Loucy (cell line): ENCODE results near the gene SCD5.

Experiments
- H2AFZ ChIP-seq: fragments of 200-600 bp; sonication (generic); 2 replicates; pipeline ENCODE4 v1.6.0; 2016; ENCODE audit warnings: antibody characterized with exemption, mild to moderate bottlenecking, low read length, moderate library complexity
- H3F3A ChIP-seq: fragments of 200-600 bp; 2 replicates; pipeline ENCODE4 v1.6.0; 2016; ENCODE audit warnings: antibody characterized with exemption, low read depth, mild to moderate bottlenecking
- H3K27me3 ChIP-seq: fragments of 200-600 bp; sonication (generic); 2 replicates; pipeline ENCODE4 v1.6.1; 2014; ENCODE audit warnings: low read length, mild to moderate bottlenecking; ENCODE audit not compliant: insufficient read depth, poor library complexity, severe bottlenecking
- H3K36me3 ChIP-seq: fragments of 200-600 bp; sonication (generic); 2 replicates; pipeline ENCODE4 v1.6.1; 2016; ENCODE audit warnings: low read length; ENCODE audit not compliant: insufficient read depth
- H3K4me1 ChIP-seq: fragments of 200-600 bp; sonication (generic); 2 replicates; pipeline ENCODE4 v1.5.1; 2014; ENCODE audit warnings: low read length, mild to moderate bottlenecking; ENCODE audit not compliant: insufficient read depth, poor library complexity, severe bottlenecking
- H3K4me2 ChIP-seq: fragments of 200-600 bp; sonication (generic); 2 replicates; pipeline ENCODE4 v1.6.0; 2014; ENCODE audit warnings: antibody characterized with exemption, low read length, low read depth, mild to moderate bottlenecking; ENCODE audit not compliant: poor library complexity, severe bottlenecking
- H3K4me3 ChIP-seq: fragments of 200-600 bp; sonication (generic); 2 replicates; pipeline ENCODE4 v1.5.1; 2014; ENCODE audit warnings: low read length, mild to moderate bottlenecking, mixed read lengths; ENCODE audit not compliant: poor library complexity, severe bottlenecking
- H3K79me2 ChIP-seq: fragments of 200-600 bp; sonication (generic); 2 replicates; pipeline ENCODE4 v1.6.1; 2014; ENCODE audit warnings: low read length; ENCODE audit not compliant: insufficient read depth
- H3K9ac ChIP-seq: fragments of 200-600 bp; sonication (generic); 2 replicates; pipeline ENCODE4 v1.6.0; 2014; ENCODE audit warnings: mild to moderate bottlenecking, low read depth, low read length, moderate library complexity; ENCODE audit not compliant: poor library complexity, severe bottlenecking
- H3K9me2 ChIP-seq: fragments of 200-600 bp; sonication (generic); replicated peaks from 2 replicates; pipeline ENCODE4 v1.6.1; 2016; ENCODE audit warnings: low read depth, low read length, mixed read lengths
- H3K9me3 ChIP-seq: fragments of 200-600 bp; sonication (generic); 2 replicates; pipeline ENCODE4 v1.6.1; 2014; ENCODE audit warnings: mild to moderate bottlenecking, antibody characterized with exemption, low read length, low read depth; ENCODE audit not compliant: insufficient read depth
- H4K20me1 ChIP-seq: fragments of 200-600 bp; sonication (generic); 2 replicates; pipeline ENCODE4 v1.6.0; 2014; ENCODE audit warnings: antibody characterized with exemption, low read length, mild to moderate bottlenecking; ENCODE audit not compliant: insufficient read depth, poor library complexity, severe bottlenecking
- EZH2phosphoT487 ChIP-seq: fragments of 200-600 bp; IDR thresholded peaks from 2 replicates; pipeline ENCODE4 v1.6.1; 2018; ENCODE audit warnings: antibody characterized with exemption, mild to moderate bottlenecking, moderate library complexity, borderline replicate concordance
- TF ChIP-seq, protein P1 (sequence below): fragments of 200-600 bp; sonication (generic); conservative IDR thresholded peaks from 2 replicates; pipeline ENCODE4 v1.5.1; 2014; ENCODE audit warnings: mild to moderate bottlenecking, antibody characterized with exemption, low read length

The SCD5 gene

DNA sequence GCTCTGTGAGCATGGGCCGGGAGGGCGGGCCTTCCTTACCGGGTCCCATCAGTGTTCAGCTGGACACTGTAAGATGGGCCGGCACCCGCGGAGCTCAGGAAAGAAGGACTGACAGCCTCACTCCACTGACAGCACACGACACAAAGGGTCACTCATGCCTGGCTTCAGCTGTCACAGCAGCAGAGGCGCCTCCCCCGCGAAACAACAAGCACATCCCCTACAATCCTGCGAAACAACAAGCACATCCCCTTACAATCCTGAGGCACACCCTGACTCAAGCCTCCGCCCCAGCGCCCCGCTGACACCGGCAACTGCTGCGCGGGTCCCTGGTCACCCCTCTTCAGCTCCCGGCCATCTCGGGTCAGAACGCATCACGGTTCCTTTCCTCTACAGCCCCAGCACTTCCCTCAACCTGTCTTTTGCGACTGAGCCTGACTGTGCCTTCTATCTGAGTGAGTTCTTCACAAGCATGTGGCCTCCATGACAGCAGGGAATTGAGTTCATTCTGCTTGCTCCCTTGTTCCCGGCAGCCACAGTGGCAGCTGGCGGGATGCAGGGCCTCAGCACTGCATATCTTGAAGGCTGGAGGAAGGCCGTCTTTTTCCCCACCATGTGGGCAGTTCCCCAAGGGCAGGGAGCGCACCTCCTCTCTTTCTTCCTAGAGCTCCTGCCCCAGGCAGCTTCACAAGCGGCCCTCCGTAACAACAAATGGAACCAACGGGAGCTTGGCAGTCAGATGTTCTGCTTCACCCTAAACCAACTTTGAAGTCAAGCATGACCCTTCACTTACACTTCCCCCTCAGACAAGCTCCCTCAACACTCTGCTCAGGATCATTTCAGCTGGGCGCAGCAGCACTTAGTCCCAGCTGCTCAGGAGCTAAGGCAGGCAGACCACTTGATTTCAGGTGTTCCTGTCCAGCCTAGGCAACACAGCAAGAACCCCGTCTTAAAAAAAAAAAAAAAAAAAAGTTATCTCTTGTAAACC is 39.6 kb downstream of the SCD5 start:
- H3K4me3 ChIP-seq: no peak overlapping the region
- H2AFZ ChIP-seq: no peak overlapping the region
- no peaks in the 10 kb centered on the region for H3K9me3 ChIP-seq
- H3K9ac ChIP-seq: no peak overlapping the region
- no peak overlapping the region for H3K4me2 ChIP-seq
- TF ChIP-seq, protein P1, sequence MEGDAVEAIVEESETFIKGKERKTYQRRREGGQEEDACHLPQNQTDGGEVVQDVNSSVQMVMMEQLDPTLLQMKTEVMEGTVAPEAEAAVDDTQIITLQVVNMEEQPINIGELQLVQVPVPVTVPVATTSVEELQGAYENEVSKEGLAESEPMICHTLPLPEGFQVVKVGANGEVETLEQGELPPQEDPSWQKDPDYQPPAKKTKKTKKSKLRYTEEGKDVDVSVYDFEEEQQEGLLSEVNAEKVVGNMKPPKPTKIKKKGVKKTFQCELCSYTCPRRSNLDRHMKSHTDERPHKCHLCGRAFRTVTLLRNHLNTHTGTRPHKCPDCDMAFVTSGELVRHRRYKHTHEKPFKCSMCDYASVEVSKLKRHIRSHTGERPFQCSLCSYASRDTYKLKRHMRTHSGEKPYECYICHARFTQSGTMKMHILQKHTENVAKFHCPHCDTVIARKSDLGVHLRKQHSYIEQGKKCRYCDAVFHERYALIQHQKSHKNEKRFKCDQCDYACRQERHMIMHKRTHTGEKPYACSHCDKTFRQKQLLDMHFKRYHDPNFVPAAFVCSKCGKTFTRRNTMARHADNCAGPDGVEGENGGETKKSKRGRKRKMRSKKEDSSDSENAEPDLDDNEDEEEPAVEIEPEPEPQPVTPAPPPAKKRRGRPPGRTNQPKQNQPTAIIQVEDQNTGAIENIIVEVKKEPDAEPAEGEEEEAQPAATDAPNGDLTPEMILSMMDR: no peak
- no peak for TF ChIP-seq EZH2phosphoT487
- peaks cover 9% of the 10 kb centered on the region for H3K4me1 ChIP-seq
- H3K27me3 ChIP-seq: no peaks in the 10 kb centered on the region
- H3F3A ChIP-seq: no peaks in the 10 kb centered on the region
- peaks cover 12% of the 10 kb centered on the region; the same call in 1 of the 2 replicates for H3K79me2 ChIP-seq
- H3K36me3 ChIP-seq: no peaks in the 10 kb centered on the region
- no peaks in the 10 kb centered on the region for H3K9me2 ChIP-seq
- no peaks in the 10 kb centered on the region for H4K20me1 ChIP-seq

DNA sequence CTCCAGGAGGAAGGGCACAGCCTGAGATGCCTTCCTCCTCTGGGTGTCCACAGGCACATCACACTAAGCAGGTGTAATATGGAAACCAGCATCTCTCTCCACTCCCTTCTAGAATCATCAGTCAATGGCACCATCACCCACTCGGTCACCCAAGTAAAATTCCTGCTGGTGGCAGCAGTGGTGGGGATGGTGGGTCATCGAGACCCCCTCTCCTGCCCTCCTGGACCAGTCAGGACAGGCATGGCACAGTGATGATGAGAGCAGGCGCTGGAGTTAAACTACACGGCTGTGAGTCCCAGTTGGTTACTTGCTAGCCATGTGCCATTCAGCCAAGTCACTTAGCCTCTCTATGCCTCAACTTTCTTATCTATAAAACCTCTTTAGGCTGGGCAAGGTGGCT is 42.5 kb downstream of the SCD5 start:
- H3K36me3 ChIP-seq: no peaks in the 10 kb centered on the region
- H3K4me2 ChIP-seq: no peak overlapping the region

DNA sequence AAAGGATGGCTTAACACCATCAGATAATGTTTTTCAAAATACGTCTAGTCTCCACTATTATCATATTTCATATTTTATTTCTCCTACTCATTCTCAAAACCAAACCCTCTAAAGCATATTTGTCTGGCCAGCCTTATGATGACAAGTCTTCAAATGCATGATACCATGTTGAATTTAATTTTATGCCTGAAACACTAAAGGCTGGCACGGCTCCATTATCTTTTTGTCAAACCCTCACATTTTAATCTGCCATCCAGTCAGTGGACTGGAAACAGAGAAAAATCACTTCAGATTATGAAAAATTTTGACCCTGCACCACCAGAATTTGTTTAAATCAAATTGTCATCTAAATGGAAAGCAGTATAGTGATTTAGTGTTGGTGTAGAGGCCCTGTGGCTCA is 42.9 kb downstream of the SCD5 start:
- no peaks in the 10 kb centered on the region for H3F3A ChIP-seq
- H3K9ac ChIP-seq: no peak overlapping the region
- H3K36me3 ChIP-seq: no peaks in the 10 kb centered on the region
- H3K4me2 ChIP-seq: no peak overlapping the region
- no peak for TF ChIP-seq EZH2phosphoT487
- TF ChIP-seq, protein P1: no peak
- H3K4me1 ChIP-seq: no peaks in the 10 kb centered on the region
- no peak overlapping the region for H2AFZ ChIP-seq
- no peaks in the 10 kb centered on the region for H4K20me1 ChIP-seq
- H3K9me3 ChIP-seq: no peaks in the 10 kb centered on the region
- peaks cover 12% of the 10 kb centered on the region; the same call in 1 of the 2 replicates for H3K79me2 ChIP-seq
- H3K9me2 ChIP-seq: no peaks in the 10 kb centered on the region
- H3K27me3 ChIP-seq: no peaks in the 10 kb centered on the region
- no peak overlapping the region for H3K4me3 ChIP-seq

More for the DNA sequence above, 42.5 kb downstream of the SCD5 start:
- Histone ChIP-seq H3F3A (no peaks in the 10 kb centered on the region), H2AFZ (no peak overlapping the region), H3K9me2 (no peaks in the 10 kb centered on the region), H3K9me3 (no peaks in the 10 kb centered on the region), H3K4me1 (peaks cover 3% of the 10 kb centered on the region), H3K27me3 (no peaks in the 10 kb centered on the region), H3K79me2 (peaks cover 12% of the 10 kb centered on the region; the same call in 1 of the 2 replicates), H4K20me1 (no peaks in the 10 kb centered on the region), H3K9ac (no peak overlapping the region), H3K4me3 (no peak overlapping the region)
- no peak for TF ChIP-seq EZH2phosphoT487
- TF ChIP-seq, protein P1: no peak
